HG03439 (cell line): Measurements from ENCODE around the gene VMP1.

Source experiments
- ATAC-seq: cut with Tn5 transposase; IDR thresholded peaks from one replicate; pipeline ENCODE4 v1.9.1; 2021; ENCODE audit warnings: mild to moderate bottlenecking, moderate library complexity; ENCODE audit not compliant: unreplicated experiment

Gene VMP1

DNA sequence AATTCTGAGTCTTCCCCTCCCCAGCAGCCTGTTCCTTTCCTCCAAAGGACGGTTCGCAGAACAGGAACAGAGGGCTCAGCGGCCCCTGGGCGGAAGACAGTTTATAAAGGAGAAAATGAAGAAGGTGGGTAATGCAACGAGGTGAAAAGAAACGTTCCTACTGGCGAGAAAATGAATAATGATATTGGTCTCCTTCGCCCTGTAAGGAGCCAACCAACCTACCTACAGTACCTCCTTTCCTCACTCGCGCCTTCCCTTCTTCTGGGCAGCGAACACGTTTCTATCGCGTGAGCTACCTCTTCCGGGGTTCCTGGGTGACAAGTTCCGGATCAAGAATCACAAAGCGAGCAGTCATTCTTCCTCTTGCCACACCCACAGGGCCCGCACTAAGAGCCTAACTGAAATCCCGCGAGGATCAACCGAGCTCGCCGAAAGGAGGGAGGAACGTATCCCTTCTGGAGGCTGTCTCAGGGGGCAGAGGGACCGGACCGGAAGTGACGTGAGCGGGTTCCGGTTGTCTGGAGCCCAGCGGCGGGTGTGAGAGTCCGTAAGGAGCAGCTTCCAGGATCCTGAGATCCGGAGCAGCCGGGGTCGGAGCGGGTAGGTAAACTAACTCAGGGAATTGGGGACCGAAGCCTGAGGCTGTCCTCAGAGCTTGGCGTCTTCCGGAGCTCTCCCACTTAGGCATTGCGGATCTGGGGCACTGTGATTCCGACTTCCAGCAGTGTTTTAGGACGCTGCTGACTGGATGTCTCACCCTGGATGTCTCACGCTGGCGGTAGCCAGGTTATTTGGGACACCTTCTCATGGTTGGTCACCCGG is at the start of gene VMP1, which contains the start of gene PTRH2:
Gene VMP1 (plus strand): TSS at position 506 of the 822 bp plus-strand sequence. CDS start 23,793 bp downstream, outside the sequence.
Gene PTRH2 (minus strand): TSS at position 282 of the 822 bp plus-strand sequence. CDS start 9,452 bp downstream, outside the sequence.
- peak; percentile 91 for ATAC-seq

DNA sequence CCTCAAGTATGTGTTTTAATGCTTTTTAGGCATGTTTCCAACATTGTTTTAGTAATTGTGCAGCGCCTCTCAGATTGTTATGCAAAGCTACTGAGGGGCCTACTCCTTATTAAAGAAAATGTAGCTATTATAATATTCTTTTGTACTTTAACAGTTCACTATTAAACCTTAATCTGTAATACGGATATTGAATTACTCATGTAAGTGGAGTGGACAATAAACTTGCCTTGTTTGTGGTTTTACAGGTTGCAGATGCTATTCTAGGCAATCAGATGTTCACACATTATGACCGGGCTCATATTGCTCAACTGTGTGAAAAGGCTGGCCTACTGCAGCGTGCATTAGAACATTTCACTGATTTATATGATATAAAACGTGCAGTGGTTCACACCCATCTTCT is 41.2 kb upstream of the VMP1 start:
- ATAC-seq, result no peak

DNA sequence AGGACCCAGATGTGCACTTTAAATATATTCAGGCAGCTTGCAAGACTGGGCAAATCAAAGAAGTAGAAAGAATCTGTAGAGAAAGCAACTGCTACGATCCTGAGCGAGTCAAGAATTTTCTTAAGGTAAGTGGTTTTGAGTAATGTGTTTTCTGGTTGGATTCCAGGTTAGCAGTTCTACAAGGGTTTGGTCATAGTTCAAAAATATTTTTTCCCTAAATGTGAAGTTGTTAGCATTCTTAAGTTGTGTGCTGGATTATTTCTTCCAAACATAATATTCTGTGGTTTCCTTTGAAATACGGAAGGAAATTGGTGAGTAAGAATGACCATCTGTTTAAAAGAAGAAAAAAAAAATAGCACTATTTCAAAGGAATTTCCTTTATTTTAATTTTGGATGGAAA is 38.6 kb upstream of the VMP1 start:
- ATAC-seq, result no peak

DNA sequence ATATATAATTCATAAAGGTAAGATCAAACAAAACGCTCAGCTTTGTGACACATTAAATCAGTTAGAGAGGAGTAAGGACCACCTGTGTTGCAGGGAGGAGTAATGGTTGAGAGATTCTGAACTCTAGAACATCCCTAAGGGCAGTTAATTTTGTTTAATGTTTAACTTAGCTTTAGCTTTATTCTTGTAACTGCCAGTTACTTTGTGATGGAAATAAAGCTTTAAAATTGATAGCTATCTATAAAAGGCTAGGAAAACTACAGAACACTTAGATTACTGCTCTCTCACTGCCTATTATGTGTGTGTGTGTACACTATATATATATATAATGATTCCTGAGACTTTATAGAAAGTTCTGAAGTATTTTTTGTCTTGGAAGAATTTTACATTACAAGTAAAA is 38.0 kb upstream of the VMP1 start:
- no peak for ATAC-seq

DNA sequence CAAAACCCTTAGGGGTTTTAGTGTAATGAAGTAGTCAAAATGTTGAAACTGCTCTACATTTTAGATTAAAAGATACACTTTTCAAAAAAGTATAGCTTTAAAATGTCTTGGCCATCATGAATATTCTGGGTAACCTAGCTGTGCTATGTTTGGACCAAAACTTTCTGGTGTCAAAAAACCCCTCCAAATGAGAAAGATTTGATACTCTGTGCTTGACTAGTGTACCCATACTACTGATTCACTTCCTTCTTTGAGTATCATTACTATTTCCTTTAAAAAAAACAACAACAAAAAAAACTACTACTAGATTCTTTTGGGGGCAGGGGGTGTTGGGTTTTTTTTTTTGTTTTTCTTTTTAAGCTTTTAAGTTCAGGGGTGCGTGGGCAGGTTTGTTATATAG is 37.5 kb upstream of the VMP1 start:
- no peak for ATAC-seq

DNA sequence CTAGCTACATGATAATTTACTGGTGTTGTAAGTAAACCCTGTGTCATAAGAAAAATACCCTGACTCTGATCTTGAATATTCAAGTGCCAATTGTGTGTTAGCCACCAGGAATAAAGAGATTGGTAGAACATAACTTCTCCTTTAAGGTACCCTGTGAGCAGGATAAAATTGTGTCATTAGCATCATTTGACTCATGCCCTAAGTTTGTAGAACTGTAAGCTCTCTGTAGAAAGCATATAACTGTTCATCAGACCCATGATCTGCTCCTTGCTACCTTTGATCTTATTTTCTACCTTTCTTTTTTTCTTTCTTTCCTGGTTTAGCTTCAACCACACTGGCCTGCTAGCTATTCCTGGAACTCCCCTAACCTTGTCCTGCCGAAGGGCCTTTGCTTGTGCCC is 36.1 kb upstream of the VMP1 start:
- ATAC-seq, result no peak

DNA sequence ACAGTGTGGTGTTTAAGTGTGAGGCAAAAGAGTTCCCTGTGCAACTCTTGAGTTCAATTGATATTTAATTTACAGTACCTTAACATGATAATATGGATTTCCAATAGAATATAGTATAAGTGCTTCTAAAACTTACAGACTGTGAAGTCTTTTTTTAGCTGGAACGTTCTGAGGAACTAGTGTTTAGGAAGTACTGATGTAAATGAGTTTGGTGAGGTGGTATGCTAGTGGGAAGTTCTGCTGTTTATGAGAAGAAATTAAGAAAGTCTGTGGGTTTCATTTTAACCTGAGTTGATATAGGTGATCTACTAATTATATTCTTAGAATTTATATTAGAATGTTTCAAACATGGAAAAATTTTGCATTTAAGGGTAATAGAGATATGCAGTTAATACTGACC is 32.2 kb upstream of the VMP1 start:
- ATAC-seq, result no peak

DNA sequence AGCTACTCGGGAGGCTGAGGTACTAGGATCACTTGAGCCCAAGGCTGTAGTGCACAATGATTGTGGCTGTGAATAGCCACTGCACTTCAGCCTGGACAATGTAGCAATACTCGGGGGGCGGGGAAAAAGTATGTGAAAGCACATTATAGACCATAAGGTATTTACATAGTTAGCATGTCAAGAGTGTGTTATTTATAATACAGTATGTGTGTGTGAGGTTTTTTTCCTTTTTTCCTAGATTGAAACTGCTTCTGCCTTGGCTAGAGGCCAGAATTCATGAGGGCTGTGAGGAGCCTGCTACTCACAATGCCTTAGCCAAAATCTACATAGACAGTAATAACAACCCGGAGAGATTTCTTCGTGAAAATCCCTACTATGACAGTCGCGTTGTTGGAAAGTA is 30.7 kb upstream of the VMP1 start:
- ATAC-seq, result no peak

DNA sequence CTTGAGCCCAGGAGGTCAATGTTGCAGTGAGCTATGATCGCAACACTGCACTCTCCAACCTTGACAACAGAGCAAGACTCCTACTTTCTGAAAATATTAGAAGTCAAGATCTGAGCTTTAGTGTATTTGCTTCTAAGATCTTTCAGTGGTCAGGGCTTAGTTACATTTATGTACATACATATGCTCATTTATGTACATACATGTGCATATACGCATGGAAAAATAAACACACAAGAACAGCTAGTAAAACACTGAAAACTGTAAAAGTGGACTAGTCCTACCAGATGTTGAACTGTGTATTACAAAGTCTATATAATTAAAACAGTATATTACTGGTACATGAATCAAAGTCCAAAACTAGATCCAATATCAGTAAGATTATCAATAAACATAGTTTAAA is 28.5 kb upstream of the VMP1 start:
- no peak for ATAC-seq

DNA sequence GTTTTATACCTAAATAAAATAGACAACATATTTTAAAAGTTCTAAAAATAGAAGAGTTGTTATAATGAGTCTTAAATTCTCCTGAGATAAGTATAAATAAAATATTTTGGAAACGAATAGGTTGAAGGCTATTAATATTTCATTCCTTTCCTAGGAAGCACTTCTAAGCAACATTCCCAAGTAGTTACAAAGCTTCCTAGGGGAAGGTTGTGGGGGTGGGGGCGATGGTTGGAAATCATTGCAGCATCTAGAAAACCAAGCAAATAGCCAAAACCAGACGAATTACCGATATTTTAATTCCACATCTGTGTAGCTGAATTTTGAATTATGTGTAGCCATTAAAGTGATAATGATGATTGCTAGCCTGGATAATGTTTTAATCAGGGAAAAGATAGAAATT is 27.1 kb upstream of the VMP1 start:
- ATAC-seq, result no peak

DNA sequence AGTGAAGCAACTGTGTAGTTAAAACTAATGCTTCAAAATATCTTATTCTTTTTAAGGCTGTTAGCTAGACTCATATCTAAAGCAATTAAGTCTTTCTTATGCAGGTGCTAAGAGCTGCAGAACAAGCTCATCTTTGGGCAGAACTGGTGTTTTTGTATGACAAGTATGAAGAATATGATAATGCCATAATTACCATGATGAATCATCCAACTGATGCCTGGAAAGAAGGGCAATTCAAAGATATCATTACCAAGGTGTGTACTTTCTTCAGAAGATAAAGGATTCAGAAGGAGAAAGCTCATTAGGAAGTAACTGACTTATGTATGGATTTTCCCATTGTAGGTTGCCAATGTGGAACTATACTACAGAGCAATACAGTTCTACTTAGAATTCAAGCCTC is 24.2 kb upstream of the VMP1 start:
- ATAC-seq, result no peak

DNA sequence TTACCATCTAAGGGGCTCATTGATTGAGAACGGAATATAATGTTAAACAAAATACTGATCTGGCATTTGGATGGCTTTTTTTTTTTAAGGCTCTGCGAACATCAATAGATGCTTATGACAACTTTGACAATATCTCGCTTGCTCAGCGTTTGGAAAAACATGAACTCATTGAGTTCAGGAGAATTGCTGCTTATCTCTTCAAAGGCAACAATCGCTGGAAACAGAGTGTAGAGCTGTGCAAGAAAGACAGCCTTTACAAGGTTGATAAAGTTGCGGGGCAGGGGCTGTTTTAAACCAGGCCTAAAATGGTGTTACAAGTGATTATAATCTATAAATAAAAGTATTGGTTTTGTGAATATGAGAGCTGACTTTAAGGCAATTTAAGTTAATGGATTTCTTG is 22.5 kb upstream of the VMP1 start:
- no peak for ATAC-seq

DNA sequence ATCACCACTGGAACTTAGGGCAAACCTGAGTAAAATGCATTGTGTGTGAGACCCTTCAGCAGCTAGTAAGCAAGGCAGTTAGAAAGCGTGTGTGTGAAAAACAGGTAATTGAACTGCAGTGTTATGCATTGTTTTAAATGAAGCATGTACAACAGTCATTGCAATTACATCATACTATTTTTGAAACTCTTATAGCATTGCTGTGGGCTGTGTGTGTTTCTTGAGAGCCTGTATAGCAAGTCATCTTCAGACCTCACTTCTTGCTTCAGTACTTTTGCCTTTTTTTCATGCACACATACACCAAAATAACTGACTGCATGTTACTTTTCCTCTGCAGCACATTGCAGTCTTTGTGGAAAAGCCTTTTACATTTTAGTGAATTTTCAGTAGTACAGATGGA is 19.4 kb upstream of the VMP1 start:
- ATAC-seq, result no peak

DNA sequence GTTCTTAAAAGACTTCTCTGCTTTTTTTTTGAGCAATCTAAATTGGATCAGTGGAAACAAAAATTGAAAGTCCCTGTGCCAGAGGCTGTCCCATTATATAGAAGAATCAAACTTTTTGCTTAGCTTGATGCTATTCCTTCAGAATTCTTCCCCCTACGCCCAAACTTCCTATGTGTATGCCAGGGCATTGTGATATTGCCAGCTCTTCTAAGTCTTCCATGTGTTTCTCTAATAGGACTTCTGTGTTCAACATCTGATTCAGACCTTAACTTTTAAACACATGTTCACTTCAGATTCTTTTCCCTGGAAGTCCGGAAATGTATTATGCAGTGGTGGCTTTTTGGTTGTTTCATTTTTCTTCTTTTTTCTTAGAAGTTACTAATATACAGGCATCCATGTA is 19.0 kb upstream of the VMP1 start:
- ATAC-seq, result no peak

DNA sequence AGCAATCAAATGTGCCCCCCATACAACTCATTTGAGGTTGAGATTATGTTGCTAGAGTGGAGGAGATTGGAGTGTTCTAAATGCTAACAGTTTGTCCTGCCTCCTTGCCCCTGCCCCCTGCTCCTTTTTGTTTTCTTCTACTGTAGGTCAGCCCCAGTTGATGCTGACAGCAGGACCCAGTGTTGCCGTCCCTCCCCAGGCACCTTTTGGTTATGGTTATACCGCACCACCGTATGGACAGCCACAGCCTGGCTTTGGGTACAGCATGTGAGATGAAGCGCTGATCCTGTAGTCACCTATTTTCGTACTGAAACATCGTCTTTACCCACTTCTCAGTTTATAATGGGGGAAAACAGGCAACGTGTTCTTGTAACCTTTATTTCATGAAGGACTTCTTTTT is 13.9 kb upstream of the VMP1 start:
- no peak for ATAC-seq

DNA sequence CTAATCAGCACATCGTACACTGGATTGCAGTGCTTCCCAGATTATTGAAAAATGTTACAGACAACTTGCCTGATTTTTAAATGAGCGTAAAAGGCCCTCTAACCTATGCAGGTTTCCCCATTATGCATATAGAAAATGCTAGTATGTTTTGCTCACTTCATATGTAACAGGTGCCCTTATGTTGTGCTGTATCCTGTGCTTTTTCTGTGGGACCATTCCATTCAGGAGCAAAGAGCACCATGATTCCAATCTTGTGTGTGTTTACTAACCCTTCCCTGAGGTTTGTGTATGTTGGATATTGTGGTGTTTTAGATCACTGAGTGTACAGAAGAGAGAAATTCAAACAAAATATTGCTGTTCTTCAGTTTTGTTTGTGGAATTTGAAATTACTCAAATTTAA is 13.1 kb upstream of the VMP1 start:
- ATAC-seq, result no peak

DNA sequence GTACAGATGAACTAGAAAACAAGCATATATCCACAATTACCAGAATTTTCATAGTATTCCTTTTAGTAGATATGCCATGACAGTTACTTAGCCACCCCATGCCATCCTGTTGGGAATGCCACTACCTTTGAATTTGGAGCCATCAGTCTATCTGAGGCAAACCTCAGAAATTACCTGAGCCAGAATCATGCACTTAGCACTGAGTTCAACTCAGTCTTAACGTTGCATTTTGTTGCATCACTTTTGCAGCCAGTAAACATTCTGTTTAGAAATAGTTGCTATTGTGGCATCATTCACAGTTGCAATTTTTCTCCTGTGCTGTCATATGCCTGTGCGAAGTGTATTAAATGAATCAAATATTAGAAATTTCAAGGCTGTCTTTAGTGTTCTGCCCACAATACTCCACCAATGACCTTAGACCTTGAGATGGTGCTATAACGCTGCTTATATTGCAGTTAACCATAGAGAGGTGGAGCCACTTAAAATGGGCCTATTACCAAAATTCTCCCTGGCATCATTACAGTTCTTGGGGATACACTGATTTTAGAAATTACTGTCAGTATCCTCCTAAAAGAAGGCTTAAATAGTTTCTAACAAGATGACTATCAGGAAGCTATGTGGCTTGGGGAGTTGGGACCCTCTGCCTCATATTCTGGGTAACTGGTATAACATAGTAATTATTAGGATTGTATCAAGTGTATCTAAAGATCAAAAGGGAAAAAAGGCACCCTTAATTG is 11.3 kb upstream of the VMP1 start:
- ATAC-seq, result no peak

DNA sequence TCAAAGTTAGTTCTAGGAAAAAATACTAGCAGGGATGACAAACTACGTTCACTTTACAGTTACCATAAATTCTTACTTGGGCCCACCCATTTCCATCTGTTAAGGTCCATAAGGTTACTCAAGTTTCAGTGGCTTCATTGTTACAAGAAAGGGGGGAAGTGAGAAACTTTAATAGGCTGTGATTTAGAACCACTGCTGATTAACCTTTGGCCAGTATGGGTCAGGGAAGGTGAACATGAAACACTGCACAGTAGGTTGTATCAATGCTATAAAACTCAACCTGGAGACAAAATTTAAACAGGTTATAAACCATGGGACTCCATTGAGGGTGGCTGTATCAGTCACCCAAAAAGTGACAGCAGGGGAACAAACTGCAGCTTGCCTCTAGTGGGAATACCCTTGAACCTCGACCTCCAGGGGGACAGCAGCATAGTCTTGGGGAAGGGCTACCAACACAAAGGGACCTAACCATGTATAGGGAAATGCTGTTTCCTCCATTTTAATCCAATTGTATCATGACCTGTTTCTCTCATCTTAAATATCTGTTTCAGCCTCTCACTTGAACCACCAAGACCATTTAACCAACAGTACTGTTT is 10.7 kb upstream of the VMP1 start:
- no peak for ATAC-seq

DNA sequence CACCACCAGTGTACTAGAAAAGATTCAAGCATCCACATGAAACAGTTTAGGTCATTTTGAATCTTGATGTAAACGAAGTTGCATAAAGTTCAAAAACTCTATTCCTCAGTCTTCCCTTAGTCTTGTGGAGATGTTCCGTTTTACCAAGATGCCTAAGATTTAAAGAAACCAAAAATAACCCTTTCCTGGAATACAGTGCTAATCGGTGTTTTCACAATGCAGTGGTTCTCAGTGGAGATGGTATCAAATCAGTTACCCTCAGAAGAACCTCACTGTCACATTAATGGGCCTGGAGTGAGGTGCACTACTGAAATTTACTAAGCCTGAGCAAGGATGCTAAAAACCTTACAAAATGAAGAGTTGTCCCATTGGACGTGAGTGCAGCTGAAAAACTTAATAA is 9.3 kb upstream of the VMP1 start:
- ATAC-seq, result no peak

DNA sequence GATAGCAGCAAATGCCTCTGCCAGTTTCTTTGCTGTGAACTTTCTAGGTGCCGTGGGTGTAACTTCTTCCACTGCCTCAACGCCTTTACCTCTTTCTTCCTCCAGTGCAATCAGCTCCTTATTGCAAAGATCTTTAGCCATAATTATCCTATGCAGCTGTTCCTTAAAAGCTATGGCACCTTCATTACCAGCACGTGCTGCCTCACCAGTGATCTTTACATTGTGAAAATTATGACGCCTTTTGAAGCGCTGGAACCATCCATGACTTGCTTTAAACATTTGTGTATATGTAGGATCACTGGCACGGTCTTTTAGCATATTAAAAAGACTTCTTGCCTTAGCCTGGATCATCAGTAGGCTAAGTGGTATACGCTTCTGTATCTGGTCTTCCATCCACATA is 8.2 kb upstream of the VMP1 start:
- ATAC-seq, result no peak

DNA sequence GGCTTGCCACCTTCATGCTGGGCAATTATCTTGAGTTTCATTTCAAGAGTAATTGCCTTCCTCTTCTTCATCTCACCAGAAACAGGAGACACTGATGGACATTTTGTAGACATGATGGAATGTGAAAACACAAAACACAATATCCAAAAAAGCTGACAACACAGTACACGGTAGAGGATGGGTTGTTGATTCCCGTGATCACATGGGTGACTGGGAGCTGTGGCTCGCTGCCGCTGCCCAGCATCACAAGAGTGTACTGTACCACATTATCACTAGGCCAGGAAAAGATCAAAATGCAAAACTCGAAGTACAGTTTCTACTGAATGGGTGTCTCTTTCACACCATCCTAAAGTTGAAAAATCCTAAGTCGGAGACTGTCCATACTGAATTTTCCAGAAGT is 7.7 kb upstream of the VMP1 start:
- ATAC-seq, result no peak

DNA sequence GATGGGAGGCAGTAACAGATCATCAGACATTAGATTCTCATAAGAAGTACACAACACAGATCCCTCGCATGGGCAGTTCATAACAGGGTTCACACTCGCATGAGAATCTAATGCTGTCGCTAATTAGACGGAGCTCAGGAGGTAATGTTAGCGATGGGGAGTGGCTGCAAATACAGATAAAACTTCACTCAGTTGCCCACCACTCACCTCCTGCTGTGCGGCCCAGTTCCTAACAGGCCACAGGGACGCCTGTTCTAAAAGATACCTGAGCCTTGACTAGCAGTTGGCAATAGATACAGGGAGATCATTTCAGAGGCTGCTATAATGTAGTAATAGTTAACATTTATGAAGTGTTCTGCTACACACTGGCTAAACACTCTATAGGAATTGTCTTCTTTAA is 5.2 kb upstream of the VMP1 start:
- ATAC-seq, result no peak
